Heart right ventricle (tissue), 16 donors: ENCODE data around the gene RTKN2. TPM values are rescaled to one million over a fixed set of nuclear protein-coding genes. Genes with fewer than 3 reads are reported as not detected.

Experiments used
- ATAC-seq, 8 donors: fragments of 200-7000 bp; cut with Tn5 transposase; one replicate each; pipeline ENCODE4 v1.9.1; 2020; ENCODE audit warnings: mild to moderate bottlenecking in 8 of 8, moderate library complexity in 8 of 8, moderate number of reproducible peaks in 1 of 8
- DNase-seq, 2 donors: peaks; one replicate each; pipeline ENCODE4 v3.0.0-alpha.2; 2020
- H3K27ac ChIP-seq, 10 donors: fragments of 200-600 bp; sonication (generic) in 2 of 10; one replicate each; pipeline versions ENCODE4 v1.5.0 to v1.8.0; 2020 to 2022; ENCODE audit warnings: mild to moderate bottlenecking in 3 of 10
- H3K27me3 ChIP-seq, 7 donors: fragments of 200-600 bp; one replicate each; pipeline ENCODE4 v1.8.0; 2021 to 2022; ENCODE audit warnings: mild to moderate bottlenecking in 2 of 7
- H3K36me3 ChIP-seq, 9 donors: fragments of 200-600 bp; sonication (generic) in 1 of 9; one replicate each; pipeline versions ENCODE4 v1.5.0 to v1.8.0; 2020 to 2022; ENCODE audit warnings: mild to moderate bottlenecking in 2 of 9
- H3K4me1 ChIP-seq, 9 donors: fragments of 200-600 bp; sonication (generic) in 1 of 9; one replicate each; pipeline versions ENCODE4 v1.5.0 to v1.8.0; 2020 to 2022; ENCODE audit warnings: mild to moderate bottlenecking in 4 of 9
- H3K4me3 ChIP-seq, 10 donors: fragments of 200-600 bp; sonication (generic) in 2 of 10; one replicate each; pipeline versions ENCODE4 v1.5.0 to v1.8.0; 2020 to 2022; ENCODE audit warnings: mild to moderate bottlenecking in 7 of 10, moderate library complexity in 2 of 10
- H3K9me3 ChIP-seq, 11 donors: fragments of 200-600 bp in 10 of 11; sonication (generic) in 2 of 11; one replicate each; pipeline versions ENCODE4 v1.5.0 to v1.8.0; 2013 to 2022; ENCODE audit warnings: mild to moderate bottlenecking in 2 of 11, control low read depth in 1 of 11, moderate library complexity in 1 of 11
- WGBS, 2 donors: extraction: QIAGEN DNeasy Blood & Tissue Kit; methylation state at CpG; one replicate each; pipeline ENCODE4 v1.1.7; 2013; ENCODE audit warnings: inconsistent platforms in 1 of 2; 5-methylcytosine and 5-hydroxymethylcytosine counted together
- intact Hi-C, 10 donors: fragments of 100-400 bp; cut with DNase I; formaldehyde crosslinking; loops; one replicate each; pipeline versions ENCODE4 v1.11.1 to v1.14.2; 2022
- polyA plus RNA-seq, 2 donors: library from polyadenylated mRNA; stranded (reverse); fragments of 200-250 nt; gene quantifications; one replicate each; pipeline ENCODE4 v1.2.3, GENCODE V29; 2013
- total RNA-seq, 10 donors: library from RNA; stranded (reverse); fragmentation: NEBNext Ultra II Directional in 3 of 10; extraction: Animal tissue kit (Norgen Biotek cat#: 25700) in 3 of 10; gene quantifications; one replicate each; pipeline versions ENCODE4 v1.2.1 to v1.2.4, GENCODE V29; 2021 to 2023
- TF ChIP-seq, protein P1 (sequence below), 9 donors: fragments of 200-600 bp; sonication (generic) in 2 of 9; IDR thresholded peaks; one replicate each; pipeline versions ENCODE4 v1.5.0 to v1.8.0; 2021 to 2022; ENCODE audit warnings: antibody characterized with exemption in 9 of 9, mild to moderate bottlenecking in 5 of 9, moderate library complexity in 1 of 9
- donor health status: Arrhythmogenic right ventricular cardiomyopathy.
- donor health status: ischemic (EF 13 %, LVEDD 7.1; RV severe dilation, severe dysfunction).
- donor health status: healthy with polysubstance abuse.
- donor health status: DM: no; HTN: yes; CAD: no.
- donor health status: DM: no; HTN: no; CAD: no.
- donor health status: ischemic (EF 25% LVEDD 6.9; RV normal size, moderate dysfunction).
- donor health status: ischemic (EF 25% LVEDD 5.7; RV mildly dilated, moderate dysfunction).
- donor health status: healthy.
- donor health status: DM: yes; HTN: yes; CAD: no.
- donor health status: Ischemic cardiomyopathy.
- donor health status: ischemic (EF 35%, LVEDD 5.7; RV mildly dilated, moderate dysfunction).
- donor health status: nonischemic (EF 11% LVEDD 7.7; RV severe dilation, severe dysfunction).
- donor health status: DM: yes; HTN: yes; CAD: no.
- donor health status: PGD.
- donor health status: ischemic (EF 29% LVEDD 5.4; RV normal size, mild dysfunction).
- donor health status: nonischemic (EF 23%, LVEDD 6.1; RV moderate dilation, normal function).

Gene RTKN2
- total and polyA plus RNA-seq, 12 donors = 0.01 to 0.30 (median 0.14) TPM; not detected in 4

- no peaks in the 10 kb centered on the region for H3K9me3 ChIP-seq
- intact Hi-C loops = no loop called here
- WGBS, 2 donors = 69 to 81% methylated on average over 3 of the region's 3 CpGs
- no peak for DNase-seq
- peaks cover 0 to 42% (median 12%) of the 10 kb centered on the region in 7 donors for H3K27me3 ChIP-seq
- TF ChIP-seq, protein P1, sequence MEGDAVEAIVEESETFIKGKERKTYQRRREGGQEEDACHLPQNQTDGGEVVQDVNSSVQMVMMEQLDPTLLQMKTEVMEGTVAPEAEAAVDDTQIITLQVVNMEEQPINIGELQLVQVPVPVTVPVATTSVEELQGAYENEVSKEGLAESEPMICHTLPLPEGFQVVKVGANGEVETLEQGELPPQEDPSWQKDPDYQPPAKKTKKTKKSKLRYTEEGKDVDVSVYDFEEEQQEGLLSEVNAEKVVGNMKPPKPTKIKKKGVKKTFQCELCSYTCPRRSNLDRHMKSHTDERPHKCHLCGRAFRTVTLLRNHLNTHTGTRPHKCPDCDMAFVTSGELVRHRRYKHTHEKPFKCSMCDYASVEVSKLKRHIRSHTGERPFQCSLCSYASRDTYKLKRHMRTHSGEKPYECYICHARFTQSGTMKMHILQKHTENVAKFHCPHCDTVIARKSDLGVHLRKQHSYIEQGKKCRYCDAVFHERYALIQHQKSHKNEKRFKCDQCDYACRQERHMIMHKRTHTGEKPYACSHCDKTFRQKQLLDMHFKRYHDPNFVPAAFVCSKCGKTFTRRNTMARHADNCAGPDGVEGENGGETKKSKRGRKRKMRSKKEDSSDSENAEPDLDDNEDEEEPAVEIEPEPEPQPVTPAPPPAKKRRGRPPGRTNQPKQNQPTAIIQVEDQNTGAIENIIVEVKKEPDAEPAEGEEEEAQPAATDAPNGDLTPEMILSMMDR (IDR thresholded peaks at IDR 0.05) = no peak
- no peak for ATAC-seq
- H3K4me1 ChIP-seq = peaks cover 0 to 17% (median 7%) of the 10 kb centered on the region in 9 donors
- no peak overlapping the region for H3K27ac ChIP-seq
- no peaks in the 10 kb centered on the region for H3K36me3 ChIP-seq
- no peak overlapping the region for H3K4me3 ChIP-seq
Measured at GRCh38 chr10:62266611-62267010, 2.0 kb downstream of the RTKN2 start.

GRCh38 chr10:62266147-62266546, 2.5 kb downstream of the RTKN2 start:
- Histone ChIP-seq H3K27me3 (peaks cover 0 to 42% (median 12%) of the 10 kb centered on the region in 7 donors), H3K36me3 (no peaks in the 10 kb centered on the region), H3K4me3 (no peak overlapping the region), H3K4me1 (peaks cover 0 to 17% (median 7%) of the 10 kb centered on the region in 9 donors), H3K27ac (no peak overlapping the region), H3K9me3 (no peaks in the 10 kb centered on the region)
- ATAC-seq (no peak), DNase-seq (no peak)
- WGBS, 2 donors = 70 to 78% methylated on average over 4 of the region's 4 CpGs
- TF ChIP-seq, protein P1 (IDR thresholded peaks at IDR 0.05) = no peak
- intact Hi-C loops = no loop called here

DNA sequence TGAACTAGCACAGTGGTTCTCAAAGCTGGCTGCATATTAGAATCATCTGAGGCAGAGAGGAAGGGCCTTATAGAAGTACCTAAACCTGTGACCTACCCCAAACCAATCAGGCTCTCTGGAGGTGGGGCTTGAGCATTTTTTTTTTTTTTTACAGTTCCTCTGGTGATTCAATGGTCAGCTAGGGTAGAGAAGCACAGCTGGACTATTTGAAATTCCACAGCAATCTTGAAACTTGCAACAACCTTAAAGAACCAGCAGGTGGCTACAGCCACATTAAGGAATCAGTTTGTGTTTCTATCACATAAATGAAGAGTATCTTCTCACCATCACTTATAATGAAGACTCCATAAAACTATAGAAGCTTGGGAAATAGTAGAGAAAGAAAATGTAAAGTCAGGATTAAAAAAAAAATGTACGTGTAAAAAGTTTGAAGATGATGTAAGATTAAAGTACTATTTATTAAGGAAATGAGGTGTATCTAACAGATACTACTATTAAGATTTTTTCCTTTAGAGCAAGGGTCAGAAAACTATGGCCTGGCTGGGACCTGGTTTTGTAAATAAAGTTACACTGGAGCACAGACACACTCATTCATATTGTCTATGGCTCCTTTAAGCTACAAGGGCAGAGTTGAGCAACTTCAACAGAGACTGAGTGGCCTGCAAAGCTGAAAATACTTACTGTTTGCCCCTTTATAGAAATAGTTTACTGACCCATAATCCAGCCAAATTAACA, 3.8 kb downstream of the RTKN2 start:
- ATAC-seq (peak in 4 of 8 donors; percentile 20 to 64 (median 44)), DNase-seq (no peak)
- intact Hi-C loops = loop anchor here in 1 of 10 donors (5.0 kb wide), 1 partner anchor 817 kb away; no protein-coding TSS in a partner anchor
- TF ChIP-seq, protein P1 (IDR thresholded peaks at IDR 0.05) = peak; percentile 11 to 67 (median 57)
- Histone ChIP-seq H3K36me3 (no peaks in the 10 kb centered on the region), H3K9me3 (no peaks in the 10 kb centered on the region), H3K4me1 (peaks cover 0 to 17% (median 7%) of the 10 kb centered on the region in 9 donors), H3K27ac (no peak overlapping the region), H3K27me3 (peaks cover 0 to 32% (median 12%) of the 10 kb centered on the region in 7 donors), H3K4me3 (no peak overlapping the region)
- 30 to 32% methylated on average over 1 of the region's 1 CpG for WGBS, 2 donors

DNA sequence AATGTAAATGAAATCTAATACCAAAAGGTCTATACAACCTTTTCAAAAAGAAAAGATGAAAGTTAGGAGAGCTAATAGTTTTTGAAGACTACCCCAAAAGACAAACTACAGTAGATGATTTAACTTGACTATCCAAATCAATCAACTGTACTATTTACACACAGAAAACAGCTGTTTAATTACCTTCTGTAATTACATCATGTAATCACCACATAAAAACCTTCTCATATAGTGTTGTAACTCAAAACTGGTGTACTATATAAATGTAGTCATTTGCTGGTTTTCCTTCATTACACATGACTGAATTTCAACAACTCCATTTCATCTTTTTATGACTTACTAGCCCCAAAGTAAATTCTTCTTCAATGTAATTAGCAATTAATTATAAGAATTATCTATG, 4.5 kb downstream of the RTKN2 start:
- no peak for ATAC-seq
- Histone ChIP-seq H3K27me3 (peaks cover 0 to 24% (median 10%) of the 10 kb centered on the region in 7 donors), H3K4me3 (no peak overlapping the region), H3K36me3 (no peaks in the 10 kb centered on the region), H3K9me3 (no peaks in the 10 kb centered on the region), H3K4me1 (peaks cover 0 to 13% (median 7%) of the 10 kb centered on the region in 9 donors), H3K27ac (no peak overlapping the region)
- TF ChIP-seq, protein P1 (IDR thresholded peaks at IDR 0.05) = no peak
- no peak for DNase-seq
- intact Hi-C loops = loop anchor here in 1 of 10 donors (5.0 kb wide), 1 partner anchor 818 kb away; no protein-coding TSS in a partner anchor
